ENCODE results near the gene DIPK1C. TPM values are rescaled to one million over a fixed set of nuclear protein-coding genes. Genes with fewer than 3 reads are reported as not detected.

Gene DIPK1C
- total and polyA plus RNA-seq, 2 experiments from 2014 or later, result 0.07 TPM; not detected in 1

DNA sequence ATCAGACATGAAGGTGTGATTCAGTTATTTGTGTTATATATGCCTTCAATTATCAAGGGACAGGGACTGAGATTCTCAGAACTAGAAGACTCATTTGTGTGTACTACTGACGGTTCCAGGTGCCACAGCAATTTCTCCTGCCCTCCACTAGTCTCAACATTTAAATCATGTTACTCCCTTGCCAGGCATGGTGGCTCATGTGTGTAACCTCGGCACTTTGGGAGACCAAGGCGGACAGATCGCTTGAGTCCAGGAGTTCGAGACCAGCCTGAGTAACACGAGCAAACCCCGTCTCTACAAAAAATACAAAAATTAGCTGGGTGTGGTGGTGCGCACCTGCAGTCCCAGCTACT lies 40.2 kb upstream of the DIPK1C start:
- H3F3A ChIP-seq (replicated peaks; ENCODE audit: low read depth), result no peaks in the 10 kb centered on the region
- peaks cover 21% of the 10 kb centered on the region for H4K20me1 ChIP-seq (replicated peaks; ENCODE audit: insufficient read depth)
- TF ChIP-seq EZH2 (IDR thresholded peaks at IDR 0.05; ENCODE audit: low read depth, unreplicated experiment) (no peak), ZNF331 (CRISPR knock-in tag; IDR thresholded peaks at IDR 0.05; ENCODE audit: low read depth) (no peak), EZH2phosphoT487 (IDR thresholded peaks at IDR 0.05; ENCODE audit: unreplicated experiment) (no peak), STAT1 (IDR thresholded peaks at IDR 0.05; ENCODE audit: unreplicated experiment) (no peak), CREB1 (CRISPR knock-in tag; IDR thresholded peaks at IDR 0.05; ENCODE audit: low read depth) (no peak), JUNB (IDR thresholded peaks at IDR 0.05; ENCODE audit: unreplicated experiment) (no peak), POLR2AphosphoS5 (IDR thresholded peaks at IDR 0.05; ENCODE audit: low read depth) (no peak), NANOG (IDR thresholded peaks at IDR 0.05; ENCODE audit: borderline replicate concordance) (no peak), ZNF114 (CRISPR knock-in tag; IDR thresholded peaks at IDR 0.05) (no peak)
- TF ChIP-seq, protein P1, sequence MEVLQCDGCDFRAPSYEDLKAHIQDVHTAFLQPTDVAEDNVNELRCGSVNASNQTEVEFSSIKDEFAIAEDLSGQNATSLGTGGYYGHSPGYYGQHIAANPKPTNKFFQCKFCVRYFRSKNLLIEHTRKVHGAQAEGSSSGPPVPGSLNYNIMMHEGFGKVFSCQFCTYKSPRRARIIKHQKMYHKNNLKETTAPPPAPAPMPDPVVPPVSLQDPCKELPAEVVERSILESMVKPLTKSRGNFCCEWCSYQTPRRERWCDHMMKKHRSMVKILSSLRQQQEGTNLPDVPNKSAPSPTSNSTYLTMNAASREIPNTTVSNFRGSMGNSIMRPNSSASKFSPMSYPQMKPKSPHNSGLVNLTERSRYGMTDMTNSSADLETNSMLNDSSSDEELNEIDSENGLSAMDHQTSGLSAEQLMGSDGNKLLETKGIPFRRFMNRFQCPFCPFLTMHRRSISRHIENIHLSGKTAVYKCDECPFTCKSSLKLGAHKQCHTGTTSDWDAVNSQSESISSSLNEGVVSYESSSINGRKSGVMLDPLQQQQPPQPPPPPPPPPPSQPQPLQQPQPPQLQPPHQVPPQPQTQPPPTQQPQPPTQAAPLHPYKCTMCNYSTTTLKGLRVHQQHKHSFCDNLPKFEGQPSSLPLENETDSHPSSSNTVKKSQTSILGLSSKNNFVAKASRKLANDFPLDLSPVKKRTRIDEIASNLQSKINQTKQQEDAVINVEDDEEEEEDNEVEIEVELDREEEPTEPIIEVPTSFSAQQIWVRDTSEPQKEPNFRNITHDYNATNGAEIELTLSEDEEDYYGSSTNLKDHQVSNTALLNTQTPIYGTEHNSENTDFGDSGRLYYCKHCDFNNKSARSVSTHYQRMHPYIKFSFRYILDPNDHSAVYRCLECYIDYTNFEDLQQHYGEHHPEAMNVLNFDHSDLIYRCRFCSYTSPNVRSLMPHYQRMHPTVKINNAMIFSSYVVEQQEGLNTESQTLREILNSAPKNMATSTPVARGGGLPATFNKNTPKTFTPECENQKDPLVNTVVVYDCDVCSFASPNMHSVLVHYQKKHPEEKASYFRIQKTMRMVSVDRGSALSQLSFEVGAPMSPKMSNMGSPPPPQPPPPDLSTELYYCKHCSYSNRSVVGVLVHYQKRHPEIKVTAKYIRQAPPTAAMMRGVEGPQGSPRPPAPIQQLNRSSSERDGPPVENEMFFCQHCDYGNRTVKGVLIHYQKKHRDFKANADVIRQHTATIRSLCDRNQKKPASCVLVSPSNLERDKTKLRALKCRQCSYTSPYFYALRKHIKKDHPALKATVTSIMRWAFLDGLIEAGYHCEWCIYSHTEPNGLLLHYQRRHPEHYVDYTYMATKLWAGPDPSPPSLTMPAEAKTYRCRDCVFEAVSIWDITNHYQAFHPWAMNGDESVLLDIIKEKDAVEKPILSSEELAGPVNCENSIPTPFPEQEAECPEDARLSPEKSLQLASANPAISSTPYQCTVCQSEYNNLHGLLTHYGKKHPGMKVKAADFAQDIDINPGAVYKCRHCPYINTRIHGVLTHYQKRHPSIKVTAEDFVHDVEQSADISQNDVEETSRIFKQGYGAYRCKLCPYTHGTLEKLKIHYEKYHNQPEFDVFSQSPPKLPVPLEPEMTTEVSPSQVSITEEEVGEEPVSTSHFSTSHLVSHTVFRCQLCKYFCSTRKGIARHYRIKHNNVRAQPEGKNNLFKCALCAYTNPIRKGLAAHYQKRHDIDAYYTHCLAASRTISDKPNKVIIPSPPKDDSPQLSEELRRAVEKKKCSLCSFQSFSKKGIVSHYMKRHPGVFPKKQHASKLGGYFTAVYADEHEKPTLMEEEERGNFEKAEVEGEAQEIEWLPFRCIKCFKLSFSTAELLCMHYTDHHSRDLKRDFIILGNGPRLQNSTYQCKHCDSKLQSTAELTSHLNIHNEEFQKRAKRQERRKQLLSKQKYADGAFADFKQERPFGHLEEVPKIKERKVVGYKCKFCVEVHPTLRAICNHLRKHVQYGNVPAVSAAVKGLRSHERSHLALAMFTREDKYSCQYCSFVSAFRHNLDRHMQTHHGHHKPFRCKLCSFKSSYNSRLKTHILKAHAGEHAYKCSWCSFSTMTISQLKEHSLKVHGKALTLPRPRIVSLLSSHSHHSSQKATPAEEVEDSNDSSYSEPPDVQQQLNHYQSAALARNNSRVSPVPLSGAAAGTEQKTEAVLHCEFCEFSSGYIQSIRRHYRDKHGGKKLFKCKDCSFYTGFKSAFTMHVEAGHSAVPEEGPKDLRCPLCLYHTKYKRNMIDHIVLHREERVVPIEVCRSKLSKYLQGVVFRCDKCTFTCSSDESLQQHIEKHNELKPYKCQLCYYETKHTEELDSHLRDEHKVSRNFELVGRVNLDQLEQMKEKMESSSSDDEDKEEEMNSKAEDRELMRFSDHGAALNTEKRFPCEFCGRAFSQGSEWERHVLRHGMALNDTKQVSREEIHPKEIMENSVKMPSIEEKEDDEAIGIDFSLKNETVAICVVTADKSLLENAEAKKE (CRISPR knock-in tag; IDR thresholded peaks at IDR 0.05), result no peak
- TF ChIP-seq, protein P2, sequence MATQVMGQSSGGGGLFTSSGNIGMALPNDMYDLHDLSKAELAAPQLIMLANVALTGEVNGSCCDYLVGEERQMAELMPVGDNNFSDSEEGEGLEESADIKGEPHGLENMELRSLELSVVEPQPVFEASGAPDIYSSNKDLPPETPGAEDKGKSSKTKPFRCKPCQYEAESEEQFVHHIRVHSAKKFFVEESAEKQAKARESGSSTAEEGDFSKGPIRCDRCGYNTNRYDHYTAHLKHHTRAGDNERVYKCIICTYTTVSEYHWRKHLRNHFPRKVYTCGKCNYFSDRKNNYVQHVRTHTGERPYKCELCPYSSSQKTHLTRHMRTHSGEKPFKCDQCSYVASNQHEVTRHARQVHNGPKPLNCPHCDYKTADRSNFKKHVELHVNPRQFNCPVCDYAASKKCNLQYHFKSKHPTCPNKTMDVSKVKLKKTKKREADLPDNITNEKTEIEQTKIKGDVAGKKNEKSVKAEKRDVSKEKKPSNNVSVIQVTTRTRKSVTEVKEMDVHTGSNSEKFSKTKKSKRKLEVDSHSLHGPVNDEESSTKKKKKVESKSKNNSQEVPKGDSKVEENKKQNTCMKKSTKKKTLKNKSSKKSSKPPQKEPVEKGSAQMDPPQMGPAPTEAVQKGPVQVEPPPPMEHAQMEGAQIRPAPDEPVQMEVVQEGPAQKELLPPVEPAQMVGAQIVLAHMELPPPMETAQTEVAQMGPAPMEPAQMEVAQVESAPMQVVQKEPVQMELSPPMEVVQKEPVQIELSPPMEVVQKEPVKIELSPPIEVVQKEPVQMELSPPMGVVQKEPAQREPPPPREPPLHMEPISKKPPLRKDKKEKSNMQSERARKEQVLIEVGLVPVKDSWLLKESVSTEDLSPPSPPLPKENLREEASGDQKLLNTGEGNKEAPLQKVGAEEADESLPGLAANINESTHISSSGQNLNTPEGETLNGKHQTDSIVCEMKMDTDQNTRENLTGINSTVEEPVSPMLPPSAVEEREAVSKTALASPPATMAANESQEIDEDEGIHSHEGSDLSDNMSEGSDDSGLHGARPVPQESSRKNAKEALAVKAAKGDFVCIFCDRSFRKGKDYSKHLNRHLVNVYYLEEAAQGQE (IDR thresholded peaks at IDR 0.05; ENCODE audit: unreplicated experiment), result no peak
- TF ChIP-seq, protein P3, sequence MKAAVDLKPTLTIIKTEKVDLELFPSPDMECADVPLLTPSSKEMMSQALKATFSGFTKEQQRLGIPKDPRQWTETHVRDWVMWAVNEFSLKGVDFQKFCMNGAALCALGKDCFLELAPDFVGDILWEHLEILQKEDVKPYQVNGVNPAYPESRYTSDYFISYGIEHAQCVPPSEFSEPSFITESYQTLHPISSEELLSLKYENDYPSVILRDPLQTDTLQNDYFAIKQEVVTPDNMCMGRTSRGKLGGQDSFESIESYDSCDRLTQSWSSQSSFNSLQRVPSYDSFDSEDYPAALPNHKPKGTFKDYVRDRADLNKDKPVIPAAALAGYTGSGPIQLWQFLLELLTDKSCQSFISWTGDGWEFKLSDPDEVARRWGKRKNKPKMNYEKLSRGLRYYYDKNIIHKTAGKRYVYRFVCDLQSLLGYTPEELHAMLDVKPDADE (IDR thresholded peaks at IDR 0.05), result no peak
- TF ChIP-seq, protein P4, sequence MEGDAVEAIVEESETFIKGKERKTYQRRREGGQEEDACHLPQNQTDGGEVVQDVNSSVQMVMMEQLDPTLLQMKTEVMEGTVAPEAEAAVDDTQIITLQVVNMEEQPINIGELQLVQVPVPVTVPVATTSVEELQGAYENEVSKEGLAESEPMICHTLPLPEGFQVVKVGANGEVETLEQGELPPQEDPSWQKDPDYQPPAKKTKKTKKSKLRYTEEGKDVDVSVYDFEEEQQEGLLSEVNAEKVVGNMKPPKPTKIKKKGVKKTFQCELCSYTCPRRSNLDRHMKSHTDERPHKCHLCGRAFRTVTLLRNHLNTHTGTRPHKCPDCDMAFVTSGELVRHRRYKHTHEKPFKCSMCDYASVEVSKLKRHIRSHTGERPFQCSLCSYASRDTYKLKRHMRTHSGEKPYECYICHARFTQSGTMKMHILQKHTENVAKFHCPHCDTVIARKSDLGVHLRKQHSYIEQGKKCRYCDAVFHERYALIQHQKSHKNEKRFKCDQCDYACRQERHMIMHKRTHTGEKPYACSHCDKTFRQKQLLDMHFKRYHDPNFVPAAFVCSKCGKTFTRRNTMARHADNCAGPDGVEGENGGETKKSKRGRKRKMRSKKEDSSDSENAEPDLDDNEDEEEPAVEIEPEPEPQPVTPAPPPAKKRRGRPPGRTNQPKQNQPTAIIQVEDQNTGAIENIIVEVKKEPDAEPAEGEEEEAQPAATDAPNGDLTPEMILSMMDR (conservative IDR thresholded peaks at IDR 0.05; ENCODE audit: low read depth in 2 of 2), result no peak
- peaks cover 33% of the 10 kb centered on the region for H3K4me1 Mint-ChIP-seq
- H3K27ac ChIP-seq (ENCODE audit: low read depth), result 0 out of 2 replicates have a peak overlapping the region, but pooled peaks have one; percentile 50
- H3K4me1 ChIP-seq (ENCODE audit: insufficient read depth), result peaks cover 12% of the 10 kb centered on the region
- peaks cover under 1% of the 10 kb centered on the region; the same call in 1 of the 3 replicates for H3K9me3 Mint-ChIP-seq
- H3K27me3 ChIP-seq (ENCODE audit: insufficient read depth), result no peaks in the 10 kb centered on the region
- H3K36me3 ChIP-seq (ENCODE audit: insufficient read depth), result peaks cover 18% of the 10 kb centered on the region
- no peak overlapping the region for H2AFZ ChIP-seq
- peaks cover 41% of the 10 kb centered on the region for H3K79me2 ChIP-seq (replicated peaks; ENCODE audit: insufficient read depth)
- peak overlapping the region; percentile 81; the same call in 1 of the 2 replicates for H3K27ac Mint-ChIP-seq
- peak overlapping the region; percentile 91 for H3K4me2 ChIP-seq
- H3K27me3 Mint-ChIP-seq (ENCODE audit: insufficient read depth, low read depth, poor library complexity), result peaks cover 6% of the 10 kb centered on the region
- peak overlapping the region; percentile 68 for H3K4me3 ChIP-seq
- H3K9me2 ChIP-seq (ENCODE audit: insufficient read depth), result no peaks in the 10 kb centered on the region
- DNase-seq (ENCODE audit: low spot score) (no peak), ATAC-seq (no peak)
- peaks cover 44% of the 10 kb centered on the region for H3K36me3 Mint-ChIP-seq (ENCODE audit: low read depth)
- H3K4me3 Mint-ChIP-seq, result peak overlapping the region; percentile 93
